NCI-H1092 treated with DMSO at 0.1 percent for 48 hours (cell line): Measurements from ENCODE around the gene CDC42BPB.
"Not testable (repeated sequence)": the region's sequence is repeated elsewhere in the genome, so short reads cannot be mapped to it uniquely, and the experiment has no call there.

Experiments
- DNase-seq: peaks from one replicate; lab custom pipeline; 2025; lab: John Stamatoyannopoulos, UW

Gene CDC42BPB

DNA sequence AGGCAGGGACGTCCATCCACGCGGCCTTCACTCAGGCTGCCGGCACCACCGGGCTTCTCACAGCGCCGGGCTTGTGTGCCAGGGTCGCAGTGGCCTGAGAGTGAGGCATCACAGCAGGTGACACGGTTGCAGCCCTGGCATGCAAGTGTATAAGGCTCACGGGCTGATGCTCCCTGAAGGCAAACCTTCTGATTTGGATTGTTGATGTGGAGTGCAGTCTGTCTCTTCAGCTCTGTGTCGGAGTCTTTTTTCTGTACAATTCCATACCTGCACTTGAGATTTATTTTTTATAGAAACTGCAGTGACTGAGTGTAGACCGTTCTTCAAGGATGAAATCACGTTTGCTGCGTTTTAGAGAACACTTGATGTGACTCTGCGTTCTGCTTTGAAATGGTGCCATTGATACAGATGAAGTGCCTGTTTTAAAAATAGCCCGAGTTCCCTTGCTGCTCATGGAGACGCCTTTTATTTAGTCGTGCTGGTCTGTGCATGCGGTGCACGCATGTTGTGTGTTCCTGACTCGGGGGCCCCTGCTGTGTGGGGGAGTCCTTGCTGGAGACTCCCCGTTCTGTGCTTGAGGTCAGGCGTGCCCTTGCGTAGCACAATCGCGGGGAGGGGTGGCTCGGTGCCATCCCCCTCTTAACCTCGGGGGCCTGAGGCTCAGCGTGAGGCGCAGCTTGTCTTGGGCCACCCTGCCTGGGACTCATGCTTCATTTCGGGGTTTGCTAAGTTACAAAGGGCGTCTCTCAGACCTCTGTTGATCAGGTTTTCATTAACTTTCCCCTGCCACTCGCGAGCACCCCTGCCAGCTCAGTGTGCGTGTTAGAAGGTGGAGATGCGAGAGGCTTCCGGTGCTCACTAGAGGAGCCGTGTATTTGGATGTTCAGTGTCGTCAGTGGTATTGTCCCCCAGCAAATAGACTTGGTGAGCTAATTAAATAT, 156.4 kb downstream of the CDC42BPB start:
- no peak for DNase-seq

DNA sequence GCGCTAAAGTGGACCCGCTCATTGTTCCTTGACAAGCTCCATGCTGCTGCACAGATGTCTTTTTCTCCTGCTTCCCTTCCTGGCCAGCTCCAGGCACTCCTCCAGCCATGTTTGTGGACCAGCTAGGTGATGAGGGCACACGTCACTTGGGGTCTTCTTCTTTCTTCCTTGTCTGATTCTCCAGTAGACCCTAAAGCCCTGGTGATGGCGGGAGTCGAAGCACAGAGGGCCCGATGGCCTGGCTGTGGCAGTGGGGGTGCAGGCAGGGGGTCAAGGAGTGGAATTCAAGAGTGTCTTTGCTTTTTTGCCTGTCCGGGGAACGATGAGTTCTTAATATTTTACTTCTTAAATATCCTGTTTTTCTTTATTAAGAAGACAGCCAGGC, 157.8 kb downstream of the CDC42BPB start:
- DNase-seq: no peak

- no peak for DNase-seq
These were observed 158.4 kb downstream of the CDC42BPB start for GRCh38 chr14:102898776-102899515.

DNA sequence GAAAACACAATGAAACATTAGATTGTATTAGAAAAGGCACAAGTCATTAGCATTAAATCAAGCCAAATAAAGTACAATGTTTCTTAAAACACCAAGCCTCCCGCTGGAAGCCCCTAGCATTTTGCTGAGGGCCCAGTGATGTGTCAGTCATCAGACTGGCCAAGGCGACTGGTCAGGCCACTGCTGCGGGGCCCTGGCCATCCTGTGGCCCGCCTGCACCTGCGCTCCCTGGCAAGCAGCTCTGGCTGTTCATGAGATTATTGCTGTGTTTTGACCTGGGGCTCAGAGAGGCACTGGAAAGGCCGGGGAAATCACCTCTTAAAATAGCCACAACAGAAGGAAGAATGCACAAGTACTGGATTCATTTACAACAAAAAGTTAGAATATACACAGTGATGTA, 159.1 kb downstream of the CDC42BPB start:
- DNase-seq: no peak

DNA sequence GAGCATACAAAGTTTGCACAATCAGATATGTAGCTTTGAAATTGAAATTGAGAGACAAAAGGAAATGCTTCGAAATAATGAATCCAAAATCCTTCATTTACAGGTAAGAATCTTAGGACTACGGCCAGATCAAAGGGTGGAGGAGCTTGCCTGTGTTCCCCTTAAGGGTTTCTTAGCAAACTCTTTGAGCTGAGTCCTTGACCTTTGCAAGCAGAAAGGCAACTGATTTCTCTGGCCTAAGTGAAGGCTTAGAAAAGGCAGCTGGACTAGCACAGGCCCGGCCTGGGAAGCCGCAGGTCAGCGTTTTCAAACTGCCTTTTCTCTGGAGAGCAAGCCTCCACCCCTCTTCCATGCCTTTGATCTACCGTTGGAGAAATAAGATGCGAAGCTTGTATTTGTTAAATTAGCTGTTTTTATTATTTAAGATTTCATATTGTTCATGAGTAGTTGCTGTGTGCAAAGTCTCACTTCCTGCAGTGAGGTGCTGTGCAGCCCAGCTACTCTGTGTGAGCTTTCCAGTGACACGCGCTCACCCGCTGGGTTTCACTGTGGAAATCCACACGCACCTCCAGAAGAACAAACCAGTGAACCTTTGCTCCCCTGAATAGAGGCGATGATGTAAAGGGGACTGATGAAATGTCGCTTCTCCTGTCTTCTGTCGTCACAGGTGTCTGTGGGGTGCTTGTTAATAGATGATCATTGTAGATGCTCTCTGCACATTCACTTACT, 159.9 kb downstream of the CDC42BPB start:
- DNase-seq: no peak

DNA sequence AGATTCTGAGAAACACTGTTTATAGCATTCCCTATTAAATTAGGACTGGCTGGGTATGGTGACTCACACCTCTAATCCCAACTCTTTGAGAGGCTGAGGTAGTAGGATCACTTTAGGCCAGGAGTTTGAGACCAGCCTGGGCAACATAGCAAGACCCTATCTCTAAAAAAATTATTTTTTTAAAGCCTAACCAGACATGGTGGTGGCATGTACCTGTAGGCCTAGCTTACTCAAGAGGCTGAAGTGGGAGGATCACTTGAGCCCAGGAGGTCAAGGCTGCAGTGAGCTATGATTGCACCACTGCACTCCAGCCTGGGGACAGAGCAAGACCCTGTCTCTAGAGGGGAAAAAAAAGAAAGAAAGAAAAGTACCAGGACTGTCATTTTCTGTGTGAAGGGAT, 160.6 kb downstream of the CDC42BPB start:
- DNase-seq: not testable (repeated sequence)

DNA sequence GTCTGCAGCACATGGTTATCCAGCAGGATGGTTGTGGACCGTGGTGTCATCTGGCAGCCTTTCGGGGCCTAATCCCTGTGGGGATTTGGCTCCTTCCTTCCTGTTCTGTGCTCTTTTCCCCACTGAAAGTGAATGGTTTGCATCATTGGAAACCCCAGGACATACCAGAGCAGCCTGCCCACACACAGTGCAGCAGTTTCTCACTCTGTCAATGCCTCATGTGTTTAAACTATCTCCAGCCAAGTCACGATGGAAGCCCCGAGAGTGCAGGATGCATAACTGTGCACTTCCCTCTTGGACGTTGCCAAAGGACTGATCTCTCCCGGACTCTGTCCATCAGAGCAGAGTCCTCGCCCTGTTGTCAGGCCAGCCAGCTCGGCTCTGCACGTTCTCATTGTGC, 163.9 kb downstream of the CDC42BPB start:
- no peak for DNase-seq

DNA sequence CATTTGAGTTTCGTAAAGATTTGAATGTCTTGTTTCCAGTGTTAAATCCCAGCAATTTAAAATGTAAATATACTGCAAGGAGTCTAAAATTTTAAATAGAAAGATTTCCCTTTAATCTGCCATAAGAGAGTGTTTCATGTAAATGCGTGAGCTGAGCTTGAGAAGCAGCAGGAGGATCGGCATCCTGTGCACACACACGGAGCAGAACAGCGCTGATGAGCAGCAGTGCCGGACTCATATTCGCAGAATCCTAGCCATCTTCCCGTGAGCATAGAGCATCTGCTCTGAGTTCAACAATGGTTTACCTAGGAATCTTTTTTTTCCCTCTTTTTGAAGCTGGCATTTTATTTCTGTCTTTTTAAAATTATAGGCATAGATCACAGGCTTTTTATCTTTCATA, 164.7 kb downstream of the CDC42BPB start:
- no peak for DNase-seq

- no peak for DNase-seq
These were observed 165.8 kb downstream of the CDC42BPB start for GRCh38 chr14:102891556-102891955.

DNA sequence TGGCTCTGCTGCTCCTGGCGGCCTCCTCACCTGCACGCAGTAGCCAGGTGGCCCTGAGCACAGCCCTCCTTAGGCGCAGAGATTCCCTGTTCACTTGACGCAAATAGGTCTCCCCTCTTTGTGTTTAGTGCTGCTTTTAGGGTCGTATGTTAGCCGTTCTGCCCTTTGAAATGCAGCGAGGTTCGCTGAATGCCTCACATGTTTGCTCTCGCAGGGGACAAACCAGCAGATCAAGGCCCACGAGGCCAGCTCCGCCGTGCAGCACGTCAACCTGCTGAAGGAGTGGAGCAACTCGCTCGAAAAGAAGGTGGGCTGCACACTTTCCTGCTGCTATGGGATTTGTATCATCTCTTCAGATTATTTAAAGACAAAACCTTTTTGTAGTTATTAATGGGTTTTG, 166.2 kb downstream of the CDC42BPB start:
- DNase-seq: no peak

DNA sequence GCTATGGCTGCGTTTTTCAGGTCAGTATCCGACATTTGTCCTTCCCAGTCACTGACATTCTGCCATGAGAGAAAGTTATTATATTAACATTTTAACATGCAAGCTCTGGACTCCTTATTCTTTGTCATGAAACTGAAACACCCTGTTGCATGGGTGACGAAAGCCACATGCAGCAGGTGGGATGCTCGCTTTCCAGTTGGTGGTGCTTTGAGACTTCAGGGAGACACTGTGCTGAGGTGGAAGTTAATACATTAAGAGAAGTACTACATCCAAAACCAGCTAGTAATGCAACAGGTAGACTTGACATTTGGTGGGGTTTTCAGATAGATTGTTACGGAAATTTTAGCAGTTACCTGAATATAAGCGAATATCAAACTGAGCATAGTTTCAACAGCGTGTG, 167.7 kb downstream of the CDC42BPB start:
- no peak for DNase-seq

DNA sequence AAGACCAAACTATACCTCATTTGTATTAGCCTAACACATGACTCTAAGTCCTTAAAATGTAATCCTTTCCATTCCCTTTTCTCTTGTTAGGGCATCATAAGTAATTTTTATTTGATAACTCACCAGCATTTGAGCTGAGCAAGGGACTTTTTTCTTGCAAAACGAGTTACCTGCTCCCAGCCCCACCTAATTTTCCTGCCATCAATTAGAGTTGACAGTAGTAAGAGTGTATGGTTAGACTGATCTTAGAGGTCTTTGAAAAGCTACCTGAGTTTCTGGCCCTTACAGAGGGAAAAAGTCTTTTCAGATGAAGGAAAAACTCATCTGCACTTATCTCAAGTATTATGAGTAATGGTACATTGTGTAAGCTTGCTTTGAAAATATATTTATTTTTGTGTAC, 168.6 kb downstream of the CDC42BPB start:
- DNase-seq: no peak

DNA sequence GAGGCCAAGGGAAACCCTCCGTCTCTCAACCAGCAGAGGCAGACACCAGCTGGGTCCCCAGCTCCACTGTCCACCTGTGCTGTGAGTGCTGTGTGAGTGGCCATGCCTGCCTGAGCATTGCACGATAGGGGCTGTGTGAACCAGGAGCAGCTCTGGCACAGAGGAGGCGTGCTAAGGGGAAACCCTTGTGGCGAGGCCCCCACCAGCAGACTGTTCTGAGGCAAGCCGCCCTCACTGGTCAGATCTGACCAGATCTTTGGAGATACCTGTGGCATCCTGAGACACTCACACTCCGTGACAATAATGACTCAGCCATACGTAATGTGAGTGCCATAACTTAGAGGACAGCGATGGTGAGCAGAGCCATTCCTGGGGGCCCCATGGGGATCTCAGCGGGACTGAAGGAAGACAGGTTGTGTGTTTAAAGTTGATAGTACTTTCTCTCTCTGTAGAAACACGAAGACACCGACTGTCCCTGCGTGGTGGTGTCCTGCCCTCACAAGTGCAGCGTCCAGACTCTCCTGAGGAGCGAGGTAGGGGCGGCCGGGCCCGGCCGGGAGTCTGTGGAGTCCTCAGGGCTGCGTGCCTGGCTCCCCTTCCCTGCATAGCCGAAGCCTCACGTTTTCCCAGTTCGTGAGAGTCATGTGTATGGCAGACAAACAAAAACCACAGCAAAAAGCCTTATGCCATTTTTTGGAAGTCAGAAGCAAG, 171.5 kb downstream of the CDC42BPB start:
- no peak for DNase-seq

- DNase-seq: no peak
These were observed 173.8 kb downstream of the CDC42BPB start for GRCh38 chr14:102883554-102883953.

- no peak for DNase-seq
These were observed 174.2 kb downstream of the CDC42BPB start for GRCh38 chr14:102883089-102883541.
